Measurements from ENCODE around the gene NAPA.
A peak's percentile ranks its signal among the peaks of the same experiment; 100 is the strongest.

NAPA gene

GRCh38 chr19:47514869-47515588 lies at the start of gene NAPA:
Gene NAPA, minus strand, starts transcription at chr19:47515063. Its CDS starts 123 bp downstream, at chr19:47514940.
- DNase-seq: peak; percentile 100

DNA sequence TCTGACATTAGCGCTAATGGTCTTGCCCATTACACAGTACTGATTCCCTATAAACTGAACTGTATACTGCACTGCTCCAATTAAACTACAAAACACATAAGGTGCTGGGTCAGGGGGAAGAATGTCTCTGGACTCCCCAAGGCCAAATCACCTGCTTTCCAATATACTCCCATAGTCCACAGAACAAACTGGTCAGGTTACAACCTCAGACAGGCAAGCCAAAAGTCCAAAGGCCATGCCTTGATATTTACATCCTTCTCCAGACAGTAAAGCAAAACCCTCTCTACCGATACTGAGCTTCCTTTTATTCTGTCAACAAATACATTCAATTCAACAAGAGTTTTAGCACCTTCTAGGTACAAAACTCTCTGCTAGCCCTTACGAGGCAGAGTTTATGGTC lies 49.2 kb upstream of the NAPA start:
- DNase-seq: no peak

- no peak for DNase-seq
Observed at GRCh38 chr19:47561440-47562057, 46.7 kb upstream of the NAPA start.

- DNase-seq: no peak
Observed at GRCh38 chr19:47560999-47561398, 46.1 kb upstream of the NAPA start.

DNA sequence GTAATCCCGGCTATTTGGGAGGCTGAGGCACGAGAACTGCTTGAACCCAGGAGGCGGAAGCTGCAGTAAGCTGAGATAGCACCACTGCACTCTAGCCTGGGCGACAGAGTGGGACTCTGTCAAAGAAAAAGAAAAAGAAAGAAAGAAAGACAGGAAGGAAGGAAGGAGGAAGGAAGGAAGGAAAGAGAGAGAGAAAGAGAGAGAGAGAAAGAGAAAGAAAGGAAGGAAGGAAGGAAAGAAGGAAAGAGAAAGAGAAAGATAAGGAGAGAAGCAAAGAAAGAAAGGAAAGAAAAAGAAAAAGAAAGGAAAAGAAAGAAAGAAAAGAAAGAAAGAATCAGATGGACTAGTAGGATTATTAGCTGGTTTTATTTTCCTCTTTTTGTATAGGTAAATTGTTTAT lies 35.3 kb upstream of the NAPA start:
- no peak for DNase-seq

DNA sequence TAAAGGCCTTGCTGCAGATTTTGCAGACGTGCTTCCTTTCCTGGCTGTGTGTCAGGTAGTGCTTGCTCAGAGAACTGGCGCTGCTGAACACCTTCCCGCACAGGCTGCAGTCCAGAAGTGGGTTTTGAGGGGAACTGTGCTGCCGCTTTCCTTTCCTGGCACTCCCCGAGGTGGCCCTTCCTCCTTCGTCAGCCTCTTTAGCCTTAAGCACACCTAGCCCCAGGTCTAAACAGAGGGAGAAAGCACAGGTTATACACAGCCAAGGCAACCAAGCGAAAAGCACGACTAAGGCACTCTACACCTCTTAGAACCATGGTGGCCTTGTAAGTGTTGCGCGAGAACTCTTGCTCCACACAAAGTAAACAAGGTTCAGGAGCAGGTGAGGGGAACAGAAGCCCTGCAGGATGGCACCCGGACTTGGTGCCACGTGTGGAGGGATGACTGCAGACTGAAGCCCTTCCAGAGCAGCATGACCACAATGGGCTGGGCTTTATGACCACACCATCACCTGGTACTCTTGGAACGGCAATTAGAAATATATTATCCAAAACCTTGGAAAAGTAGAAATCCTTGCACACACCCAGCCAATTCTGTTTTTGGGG lies 34.5 kb upstream of the NAPA start:
- no peak for DNase-seq

DNA sequence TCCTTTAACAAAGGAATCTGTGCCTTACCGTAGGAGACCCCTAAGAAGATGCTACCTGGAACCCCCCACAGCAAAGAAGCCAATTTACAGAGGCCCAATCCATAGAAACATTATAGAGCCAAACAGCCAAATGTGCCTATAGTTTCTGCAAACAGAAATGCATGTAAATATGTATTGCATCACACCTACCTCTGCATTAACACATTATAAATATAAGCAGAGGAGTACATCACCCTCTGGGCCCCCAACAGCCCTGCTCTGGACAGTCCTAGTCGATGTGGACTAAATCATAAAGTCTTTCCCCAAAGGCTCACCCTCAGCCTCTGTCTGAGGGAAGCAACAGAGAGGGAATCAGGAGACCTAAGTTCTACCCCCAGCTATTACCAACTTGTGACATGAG lies 32.3 kb upstream of the NAPA start:
- no peak for DNase-seq

- DNase-seq: no peak
Observed at GRCh38 chr19:47545061-47545948, 30.4 kb upstream of the NAPA start.

DNA sequence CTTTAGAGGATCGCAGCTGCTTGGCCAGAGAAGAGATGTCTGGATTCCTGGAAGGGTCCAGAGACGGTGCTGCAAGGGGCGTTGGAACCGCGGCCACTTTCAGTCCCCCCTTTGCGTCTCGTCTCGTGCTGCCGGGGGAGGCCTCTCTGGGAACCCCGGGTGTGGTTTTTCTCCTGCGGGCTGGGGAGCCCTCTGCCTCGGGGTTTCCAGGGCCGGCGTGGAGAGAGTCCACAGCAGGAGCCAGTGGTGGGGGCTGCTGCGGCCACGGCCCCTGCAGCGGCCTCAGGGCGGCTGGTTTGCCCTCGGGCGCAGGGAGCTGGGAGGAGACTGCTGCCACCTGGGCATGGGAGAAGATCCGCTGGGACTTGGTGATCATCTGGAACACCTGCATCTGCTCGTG lies 29.6 kb upstream of the NAPA start:
- no peak for DNase-seq

- no peak for DNase-seq
Observed at GRCh38 chr19:47544075-47544474, 29.2 kb upstream of the NAPA start.

DNA sequence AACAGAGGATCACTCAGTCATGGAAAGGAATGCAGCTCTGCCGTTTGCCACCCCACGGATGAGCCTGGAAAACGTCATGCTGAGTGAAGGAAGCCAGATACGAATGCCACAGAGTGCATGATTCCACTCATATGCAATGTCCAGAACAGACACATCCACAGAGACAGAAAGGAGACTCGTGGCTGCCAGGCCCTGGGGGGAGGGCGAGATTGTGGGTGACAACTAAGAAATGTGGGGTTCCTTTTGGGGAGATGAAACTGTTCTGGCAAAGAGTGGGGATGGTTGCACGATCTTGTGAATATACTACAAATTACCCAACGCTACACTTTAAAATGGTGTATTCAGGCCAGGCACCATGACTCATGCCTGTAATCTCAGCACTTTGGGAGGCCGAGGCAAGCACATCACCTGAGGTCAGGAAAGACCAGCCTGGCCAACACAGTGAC lies 27.2 kb upstream of the NAPA start:
- no peak for DNase-seq

GRCh38 chr19:47541518-47541917 lies 26.7 kb upstream of the NAPA start:
- DNase-seq: no peak

GRCh38 chr19:47540748-47541147 lies 25.9 kb upstream of the NAPA start:
- no peak for DNase-seq

- no peak for DNase-seq
Observed at GRCh38 chr19:47539747-47540311, 25.0 kb upstream of the NAPA start.

DNA sequence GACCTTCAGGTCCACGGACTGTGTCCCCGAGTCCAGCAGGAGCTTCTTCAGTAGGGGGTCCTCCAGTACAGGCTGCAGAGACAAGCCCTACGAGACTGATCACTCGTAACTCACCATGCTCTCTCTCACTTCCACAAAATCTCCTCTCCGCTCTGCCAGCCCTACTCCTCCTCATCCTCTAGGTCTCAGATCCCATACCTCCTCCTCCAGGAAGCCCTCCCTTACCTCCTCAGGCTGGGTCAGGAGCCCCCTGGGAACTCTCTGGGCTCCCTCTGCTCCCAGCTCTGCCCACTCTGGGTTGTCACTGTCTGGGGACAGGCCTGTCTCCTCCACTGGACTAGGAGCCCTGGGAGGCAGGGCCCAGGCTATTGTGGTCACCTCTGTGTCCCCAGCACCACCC lies 23.9 kb upstream of the NAPA start:
- DNase-seq: no peak

DNA sequence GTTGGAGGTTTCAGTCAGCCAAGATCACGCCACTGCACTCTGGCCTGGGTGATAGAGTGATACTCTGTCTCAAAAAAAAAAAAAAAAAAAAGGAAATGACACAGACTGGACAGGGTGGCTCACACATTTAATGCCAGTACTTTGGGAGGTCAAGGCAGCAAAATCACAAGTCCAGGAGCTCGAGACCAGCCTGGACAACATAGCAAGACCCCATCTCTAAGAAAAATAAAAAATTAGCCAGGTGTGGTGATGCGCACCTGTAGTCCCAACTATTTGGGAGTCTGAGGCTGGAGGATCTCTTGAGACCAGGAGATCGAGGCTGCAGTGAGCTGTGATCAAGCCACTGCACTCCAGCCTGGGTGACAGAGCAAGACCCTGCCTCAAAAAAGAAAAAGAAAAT lies 22.6 kb upstream of the NAPA start:
- DNase-seq: no peak

DNA sequence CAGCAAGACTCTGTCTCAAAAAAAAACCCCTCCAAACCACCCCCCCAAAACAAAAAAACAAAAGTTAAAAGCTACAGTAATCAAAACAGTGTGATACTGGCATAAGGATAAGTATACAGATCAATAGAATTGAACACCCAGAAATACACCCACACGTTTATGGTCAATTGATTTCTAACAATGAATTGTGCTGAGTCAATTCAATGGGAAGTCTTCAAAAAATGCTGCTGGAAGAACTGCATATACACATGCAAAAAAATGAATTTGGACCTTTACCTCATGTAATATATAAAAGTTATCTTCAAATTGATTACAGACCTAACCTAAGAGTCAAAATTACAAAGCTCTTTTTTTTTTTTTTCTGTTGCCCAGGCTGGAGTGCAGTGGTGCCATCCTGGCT lies 19.8 kb upstream of the NAPA start:
- DNase-seq: no peak

GRCh38 chr19:47531640-47532387 lies 17.0 kb upstream of the NAPA start:
- no peak for DNase-seq

GRCh38 chr19:47529018-47529742 lies 14.3 kb upstream of the NAPA start:
- DNase-seq: no peak

- DNase-seq: no peak
Observed at GRCh38 chr19:47526798-47527197, 11.9 kb upstream of the NAPA start.

DNA sequence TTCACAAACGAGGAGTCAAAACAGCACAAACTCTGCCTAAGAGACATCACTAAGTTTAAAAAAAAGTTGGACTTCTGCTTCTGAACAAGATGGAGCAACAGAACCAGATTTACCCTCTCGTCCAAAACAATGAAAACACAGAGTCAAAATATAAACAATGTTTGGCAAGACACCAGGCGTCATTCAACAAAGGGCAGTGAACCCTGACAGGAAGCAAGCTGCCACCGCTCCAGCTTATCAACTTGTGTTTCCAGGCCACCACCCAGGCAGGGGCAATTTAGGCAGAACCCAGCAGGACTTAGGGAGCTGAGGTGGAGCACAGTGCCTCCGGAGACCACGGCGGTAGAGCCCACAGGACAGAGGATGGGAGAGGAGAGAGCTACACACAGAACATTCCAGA lies 8.6 kb upstream of the NAPA start:
- no peak for DNase-seq

Measured in midbrain (tissue), 1 donor.